ENCODE results near the gene AUTS2. TPM values are rescaled to one million over a fixed set of nuclear protein-coding genes. Genes with fewer than 3 reads are reported as not detected.

AUTS2 gene
- total RNA-seq, 1 experiment from 2014 or later = 50.0 TPM

GRCh38 chr7:69602522-69602921 is 4.2 kb downstream of the AUTS2 start:
- Mint-ChIP-seq H3K9me3 (no peaks in the 10 kb centered on the region), H3K36me3 (no peaks in the 10 kb centered on the region), H3K27me3 (ENCODE audit: low read depth) (peaks cover 10% of the 10 kb centered on the region), H3K4me3 (no peak overlapping the region), H3K27ac (no peak overlapping the region), H3K4me1 (no peaks in the 10 kb centered on the region; the same call in 1 of the 2 replicates)
- no peak for ATAC-seq
- no peak for DNase-seq (ENCODE audit: low spot score)
- CTCF ChIA-PET = no interaction called here
- POLR2A ChIA-PET = no interaction called here
- TF ChIP-seq IRF2 (CRISPR knock-in tag; IDR thresholded peaks at IDR 0.05; ENCODE audit: borderline replicate concordance, low read depth) (no peak), CREB1 (CRISPR knock-in tag; IDR thresholded peaks at IDR 0.05) (no peak), KAT7 (CRISPR knock-in tag; IDR thresholded peaks at IDR 0.05; ENCODE audit: borderline replicate concordance) (no peak), ESRRA (CRISPR knock-in tag; IDR thresholded peaks at IDR 0.05; ENCODE audit: borderline replicate concordance) (no peak), ZSCAN18 (CRISPR knock-in tag; IDR thresholded peaks at IDR 0.05) (no peak), TP53 (CRISPR knock-in tag; IDR thresholded peaks at IDR 0.05) (no peak), AR (CRISPR knock-in tag; IDR thresholded peaks at IDR 0.05) (no peak), CBFB (CRISPR knock-in tag; IDR thresholded peaks at IDR 0.05; ENCODE audit: low read depth) (no peak), ZNF121 (CRISPR knock-in tag; IDR thresholded peaks at IDR 0.05) (no peak), ZNF425 (CRISPR knock-in tag; conservative IDR thresholded peaks at IDR 0.05) (no peak), ZNF263 (CRISPR knock-in tag; IDR thresholded peaks at IDR 0.05; ENCODE audit: low read depth) (no peak), EMX1 (CRISPR knock-in tag; IDR thresholded peaks at IDR 0.05) (no peak), FOXP1 (CRISPR knock-in tag; IDR thresholded peaks at IDR 0.05; ENCODE audit: borderline replicate concordance) (no peak), ZNF671 (CRISPR knock-in tag; IDR thresholded peaks at IDR 0.05) (no peak), STAT6 (CRISPR knock-in tag; conservative IDR thresholded peaks at IDR 0.05; ENCODE audit: low read depth) (no peak), PRRX2 (CRISPR knock-in tag; IDR thresholded peaks at IDR 0.05) (no peak), NR1H2 (CRISPR knock-in tag; IDR thresholded peaks at IDR 0.05) (no peak), ATF6 (CRISPR knock-in tag; IDR thresholded peaks at IDR 0.05) (no peak), ZNF396 (CRISPR knock-in tag; IDR thresholded peaks at IDR 0.05; ENCODE audit: borderline replicate concordance) (no peak)
